Hepatocyte (in vitro differentiated cells): Measurements from ENCODE around the gene DHX16. TPM values are rescaled to one million over a fixed set of nuclear protein-coding genes. Genes with fewer than 3 reads are reported as not detected.

Experiments used
- DNase-seq: peaks from one replicate; pipeline ENCODE4 v3.0.0-alpha.2; 2016; ENCODE audit warnings: low spot score
- H2AFZ ChIP-seq: fragments of 200-600 bp; sonication (generic); 2 replicates; pipeline ENCODE4 v1.6.0; 2016; ENCODE audit warnings: antibody characterized with exemption, mild to moderate bottlenecking
- H3K27ac ChIP-seq: fragments of 200-600 bp; sonication (generic); 2 replicates; pipeline ENCODE4 v1.5.1; 2016; ENCODE audit warnings: mild to moderate bottlenecking
- H3K27me3 ChIP-seq: fragments of 200-600 bp; sonication (generic); 2 replicates; pipeline ENCODE4 v1.6.1; 2016
- H3K36me3 ChIP-seq: fragments of 200-600 bp; sonication (generic); replicated peaks from 2 replicates; pipeline ENCODE4 v1.5.1; 2016; ENCODE audit warnings: low read depth; ENCODE audit not compliant: insufficient read depth
- H3K4me1 ChIP-seq: fragments of 200-600 bp; sonication (generic); 2 replicates; pipeline ENCODE4 v1.5.1; 2016; ENCODE audit warnings: mild to moderate bottlenecking, moderate library complexity; ENCODE audit not compliant: insufficient read depth
- H3K4me2 ChIP-seq: fragments of 200-600 bp; sonication (generic); 2 replicates; pipeline ENCODE4 v1.6.0; 2016
- H3K4me3 ChIP-seq: fragments of 200-600 bp; sonication (generic); 2 replicates; pipeline ENCODE4 v1.5.1; 2016; ENCODE audit warnings: mild to moderate bottlenecking
- H3K79me2 ChIP-seq: fragments of 200-600 bp; sonication (generic); 2 replicates; pipeline ENCODE4 v1.6.0; 2017; ENCODE audit warnings: mild to moderate bottlenecking
- H3K9me2 ChIP-seq: fragments of 200-600 bp; sonication (generic); replicated peaks from 2 replicates; pipeline ENCODE4 v1.6.0; 2017; ENCODE audit warnings: mild to moderate bottlenecking; ENCODE audit not compliant: insufficient read depth
- H3K9me3 ChIP-seq: fragments of 200-600 bp; sonication (generic); 2 replicates; pipeline ENCODE4 v1.5.1; 2016; ENCODE audit warnings: low read depth, mild to moderate bottlenecking
- H4K20me1 ChIP-seq: fragments of 200-600 bp; sonication (generic); 2 replicates; pipeline ENCODE4 v1.6.0; 2016; ENCODE audit warnings: mild to moderate bottlenecking; ENCODE audit not compliant: insufficient read depth, poor library complexity, severe bottlenecking
- CTCF ChIP-seq: fragments of 200-600 bp; sonication (generic); IDR thresholded peaks from 2 replicates; pipeline ENCODE4 v1.5.1; 2016; ENCODE audit warnings: antibody characterized with exemption, mild to moderate bottlenecking; ENCODE audit not compliant: poor library complexity
- EZH2 ChIP-seq: fragments of 200-600 bp; sonication (generic); IDR thresholded peaks from 2 replicates; pipeline ENCODE4 v1.6.1; 2016; ENCODE audit warnings: antibody characterized with exemption, mild to moderate bottlenecking, borderline replicate concordance
- EZH2phosphoT487 ChIP-seq: fragments of 200-600 bp; sonication (generic); IDR thresholded peaks from one replicate; pipeline ENCODE4 v1.6.1; 2018; ENCODE audit warnings: antibody characterized with exemption, mild to moderate bottlenecking, low read depth, moderate library complexity; ENCODE audit not compliant: unreplicated experiment, severe bottlenecking
- WGBS: methylation state at CpG from one replicate; pipeline ENCODE4 v1.1.6; 2016; ENCODE audit warnings: low lambda C conversion rate; ENCODE audit errors: missing lambda C conversion rate; 5-methylcytosine and 5-hydroxymethylcytosine counted together
- polyA plus RNA-seq: library from polyadenylated mRNA; unstranded; fragments of >200 nt; fragmentation: Nextera tagmentation; extraction: Ambion mirVana; gene quantifications from 2 replicates; pipeline ENCODE4 v1.2.1, GENCODE V29; 2016
- total RNA-seq: library from RNA; depleted of rRNA; stranded (reverse); fragments of >200 nt; gene quantifications from 2 replicates; pipeline ENCODE4 v1.2.3, GENCODE V29; 2014

The DHX16 gene
- total and polyA plus RNA-seq, 2 experiments from 2014 or later: 19.4 to 28.4 TPM

- no peak overlapping the region for H3K4me3 ChIP-seq
- no peaks in the 10 kb centered on the region for H3K36me3 ChIP-seq
- H4K20me1 ChIP-seq: peaks cover 8% of the 10 kb centered on the region
- H3K27ac ChIP-seq: no peak overlapping the region
- TF ChIP-seq CTCF (no peak), EZH2phosphoT487 (no peak), EZH2 (no peak)
- no peaks in the 10 kb centered on the region for H3K9me2 ChIP-seq
- H3K4me1 ChIP-seq: peaks cover 16% of the 10 kb centered on the region
- no peak overlapping the region for H2AFZ ChIP-seq
- H3K4me2 ChIP-seq: no peak overlapping the region
- H3K9me3 ChIP-seq: no peaks in the 10 kb centered on the region
- no peaks in the 10 kb centered on the region for H3K27me3 ChIP-seq
- 93% methylated on average over 2 of the region's 2 CpGs for WGBS
- DNase-seq: no peak
- peaks cover 41% of the 10 kb centered on the region for H3K79me2 ChIP-seq
Measured at GRCh38 chr6:30643656-30644055, 29.1 kb downstream of the DHX16 start.

- DNase-seq: no peak
- Histone ChIP-seq H3K9me3 (no peaks in the 10 kb centered on the region), H3K4me2 (no peak overlapping the region), H2AFZ (no peak overlapping the region), H3K9me2 (no peaks in the 10 kb centered on the region), H3K79me2 (peaks cover 25% of the 10 kb centered on the region), H3K36me3 (no peaks in the 10 kb centered on the region), H3K27me3 (no peaks in the 10 kb centered on the region), H3K4me3 (no peak overlapping the region), H3K4me1 (peaks cover 9% of the 10 kb centered on the region), H4K20me1 (peaks cover 2% of the 10 kb centered on the region), H3K27ac (peak overlapping the region; percentile 30)
- WGBS: 100% methylated on average over 1 of the region's 1 CpG
- TF ChIP-seq CTCF (no peak), EZH2 (no peak), EZH2phosphoT487 (no peak)
Measured at GRCh38 chr6:30641048-30641447, 31.8 kb downstream of the DHX16 start.

GRCh38 chr6:30640481-30640880 is 32.3 kb downstream of the DHX16 start:
- H3K27ac ChIP-seq: no peak overlapping the region
- H3K27me3 ChIP-seq: no peaks in the 10 kb centered on the region
- peaks cover 6% of the 10 kb centered on the region for H3K4me1 ChIP-seq
- H3K4me2 ChIP-seq: no peak overlapping the region
- 87% methylated on average over 10 of the region's 10 CpGs for WGBS
- no peaks in the 10 kb centered on the region for H3K36me3 ChIP-seq
- TF ChIP-seq CTCF (no peak), EZH2phosphoT487 (no peak), EZH2 (no peak)
- H3K9me3 ChIP-seq: no peaks in the 10 kb centered on the region
- no peaks in the 10 kb centered on the region for H3K9me2 ChIP-seq
- H3K79me2 ChIP-seq: peaks cover 19% of the 10 kb centered on the region
- H2AFZ ChIP-seq: no peak overlapping the region
- no peak for DNase-seq
- H4K20me1 ChIP-seq: no peaks in the 10 kb centered on the region
- H3K4me3 ChIP-seq: no peak overlapping the region

GRCh38 chr6:30635834-30636233 is 37.0 kb downstream of the DHX16 start:
- TF ChIP-seq EZH2: no peak
- no peak for TF ChIP-seq EZH2phosphoT487
- TF ChIP-seq CTCF: no peak
- Histone ChIP-seq H3K36me3 (no peaks in the 10 kb centered on the region), H3K4me2 (no peak overlapping the region), H3K9me3 (no peaks in the 10 kb centered on the region), H3K4me3 (no peak overlapping the region), H3K27ac (no peak overlapping the region), H3K4me1 (no peaks in the 10 kb centered on the region), H4K20me1 (no peaks in the 10 kb centered on the region), H2AFZ (no peak overlapping the region), H3K9me2 (no peaks in the 10 kb centered on the region), H3K79me2 (no peaks in the 10 kb centered on the region), H3K27me3 (no peaks in the 10 kb centered on the region)
- 100% methylated on average over 3 of the region's 3 CpGs for WGBS
- no peak for DNase-seq
